HEK293 (cell line): Measurements from ENCODE around the gene SHROOM3.

Experiments
- CTCF ChIA-PET: fragments of 350-600 bp; formaldehyde crosslinking; extraction: SDS; loops from one replicate; lab custom pipeline; 2021; ENCODE audit warnings: antibody characterized with exemption; lab: Yijun Ruan, JAX
- POLR2A ChIA-PET: fragments of 300-600 bp; formaldehyde crosslinking; extraction: SDS; loops from one replicate; lab custom pipeline; 2020; ENCODE audit warnings: antibody characterized with exemption, inconsistent platforms; lab: Yijun Ruan, JAX
- H3K27ac ChIP-seq: fragments of 200-500 bp; sonication (Bioruptor generic); 2 replicates; pipeline ENCODE4 v1.5.1; 2014; ENCODE audit warnings: low read depth, low read length, control low read depth, inconsistent platforms; ENCODE audit errors: extremely low read depth
- H3K36me3 ChIP-seq, 2 experiments: fragments of 200-500 bp in 1 of 2; sonication (Bioruptor generic) in 1 of 2; 1 replicate in 1 of 2; 2 replicates in 1 of 2; pipeline ENCODE4 v1.5.1; 2014 to 2017; ENCODE audit warnings: inconsistent platforms in 2 of 2, low read length in 2 of 2; ENCODE audit not compliant: control insufficient read depth in 2 of 2, insufficient read depth in 1 of 2
- H3K4me1 ChIP-seq: fragments of 200-500 bp; sonication (Bioruptor generic); 2 replicates; pipeline ENCODE4 v1.5.1; 2014; ENCODE audit warnings: mild to moderate bottlenecking, low read length, inconsistent platforms; ENCODE audit not compliant: control insufficient read depth, insufficient read depth
- H3K4me3 ChIP-seq: 2 replicates; pipeline ENCODE4 v1.5.1; 2011; ENCODE audit warnings: low read depth, mild to moderate bottlenecking, control low read depth, low read length, moderate library complexity
- H3K9me3 ChIP-seq: fragments of 200-500 bp; sonication (Bioruptor generic); 2 replicates; pipeline ENCODE4 v1.5.1; 2014; ENCODE audit warnings: low read depth, low read length, inconsistent platforms; ENCODE audit not compliant: control insufficient read depth, insufficient read depth
- FEZF1 ChIP-seq: fragments of 450-650 bp; formaldehyde crosslinking; IDR thresholded peaks from 2 replicates; pipeline ENCODE4 v1.5.1; 2016; ENCODE audit warnings: missing biosample characterization, missing genetic modification characterization
- IKZF3 ChIP-seq: fragments of 450-650 bp; IDR thresholded peaks from 2 replicates; pipeline ENCODE4 v1.5.0; 2018; ENCODE audit warnings: missing biosample characterization, mild to moderate bottlenecking, missing genetic modification characterization, moderate library complexity
- PBX3 ChIP-seq: sonication (generic); formaldehyde crosslinking; IDR thresholded peaks from 2 replicates; pipeline ENCODE4 v1.8.1; 2022; ENCODE audit warnings: mild to moderate bottlenecking, moderate library complexity, missing genetic modification reagents
- SALL2 ChIP-seq: fragments of 450-650 bp; formaldehyde crosslinking; IDR thresholded peaks from 2 replicates; pipeline ENCODE4 v1.5.0; 2017; ENCODE audit warnings: missing biosample characterization, mild to moderate bottlenecking, missing genetic modification characterization, borderline replicate concordance
- TSHZ1 ChIP-seq: fragments of 450-650 bp; formaldehyde crosslinking; IDR thresholded peaks from 2 replicates; pipeline ENCODE4 v1.5.1; 2016; ENCODE audit warnings: missing biosample characterization, missing genetic modification characterization, borderline replicate concordance
- WT1 ChIP-seq: fragments of 450-650 bp; formaldehyde crosslinking; IDR thresholded peaks from 2 replicates; pipeline ENCODE4 v1.5.1; 2016; ENCODE audit warnings: missing biosample characterization, missing genetic modification characterization
- YY2 ChIP-seq: fragments of 450-650 bp; formaldehyde crosslinking; IDR thresholded peaks from 2 replicates; pipeline ENCODE4 v1.5.1; 2016; ENCODE audit warnings: missing biosample characterization, missing genetic modification characterization
- ZBTB48 ChIP-seq: fragments of 450-650 bp; formaldehyde crosslinking; IDR thresholded peaks from 2 replicates; pipeline ENCODE4 v1.5.1; 2016; ENCODE audit warnings: missing biosample characterization, missing genetic modification characterization
- ZNF157 ChIP-seq: fragments of 450-650 bp; formaldehyde crosslinking; IDR thresholded peaks from 2 replicates; pipeline ENCODE4 v1.5.1; 2016; ENCODE audit warnings: missing biosample characterization, missing genetic modification characterization
- ZNF174 ChIP-seq: fragments of 450-650 bp; formaldehyde crosslinking; IDR thresholded peaks from 2 replicates; pipeline ENCODE4 v1.5.0; 2017; ENCODE audit warnings: missing biosample characterization, mild to moderate bottlenecking, missing genetic modification characterization
- ZNF2 ChIP-seq: fragments of 450-650 bp; formaldehyde crosslinking; IDR thresholded peaks from 2 replicates; pipeline ENCODE4 v1.5.1; 2016; ENCODE audit warnings: missing biosample characterization, missing genetic modification characterization
- ZNF248 ChIP-seq: fragments of 450-650 bp; formaldehyde crosslinking; IDR thresholded peaks from 2 replicates; pipeline ENCODE4 v1.5.1; 2017; ENCODE audit warnings: missing biosample characterization, missing genetic modification characterization
- ZNF266 ChIP-seq: fragments of 450-650 bp; formaldehyde crosslinking; IDR thresholded peaks from 2 replicates; pipeline ENCODE4 v1.5.1; 2016; ENCODE audit warnings: missing biosample characterization, missing genetic modification characterization, low read depth
- ZNF311 ChIP-seq: fragments of 450-650 bp; formaldehyde crosslinking; IDR thresholded peaks from 2 replicates; pipeline ENCODE4 v1.5.1; 2017; ENCODE audit warnings: missing biosample characterization, missing genetic modification characterization, borderline replicate concordance
- ZNF341 ChIP-seq: fragments of 450-650 bp; formaldehyde crosslinking; IDR thresholded peaks from 2 replicates; pipeline ENCODE4; 2016; ENCODE audit warnings: low read depth, missing biosample characterization, missing genetic modification characterization
- ZNF423 ChIP-seq: fragments of 450-650 bp; formaldehyde crosslinking; IDR thresholded peaks from 2 replicates; pipeline ENCODE4 v1.5.1; 2016; ENCODE audit warnings: missing biosample characterization, missing genetic modification characterization
- ZNF433 ChIP-seq: fragments of 450-650 bp; formaldehyde crosslinking; IDR thresholded peaks from 2 replicates; pipeline ENCODE4 v1.5.1; 2016; ENCODE audit warnings: missing biosample characterization, missing genetic modification characterization, low read depth
- ZNF488 ChIP-seq: fragments of 450-650 bp; formaldehyde crosslinking; IDR thresholded peaks from 2 replicates; pipeline ENCODE4 v1.5.1; 2016; ENCODE audit warnings: missing biosample characterization, missing genetic modification characterization
- ZNF510 ChIP-seq: fragments of 450-650 bp; formaldehyde crosslinking; IDR thresholded peaks from 2 replicates; pipeline ENCODE4 v1.5.1; 2018; ENCODE audit warnings: mild to moderate bottlenecking, missing genetic modification characterization, missing biosample characterization; ENCODE audit not compliant: insufficient replicate concordance
- ZNF555 ChIP-seq: fragments of 450-650 bp; formaldehyde crosslinking; conservative IDR thresholded peaks from 2 replicates; pipeline ENCODE4 v1.5.1; 2017; ENCODE audit warnings: missing biosample characterization, mild to moderate bottlenecking, missing genetic modification characterization, inconsistent platforms
- ZNF624 ChIP-seq: fragments of 450-650 bp; formaldehyde crosslinking; IDR thresholded peaks from 2 replicates; pipeline ENCODE4 v1.5.1; 2017; ENCODE audit warnings: missing biosample characterization, missing genetic modification characterization
- ZNF660 ChIP-seq: fragments of 450-650 bp; IDR thresholded peaks from 2 replicates; pipeline ENCODE4 v1.5.1; 2018; ENCODE audit warnings: missing biosample characterization, mild to moderate bottlenecking, missing genetic modification characterization
- ZNF670 ChIP-seq: fragments of 450-650 bp; formaldehyde crosslinking; IDR thresholded peaks from 2 replicates; pipeline ENCODE4 v1.5.1; 2016; ENCODE audit warnings: missing biosample characterization, missing genetic modification characterization, low read depth
- ZNF677 ChIP-seq: fragments of 450-650 bp; IDR thresholded peaks from 2 replicates; pipeline ENCODE4 v1.5.0; 2018; ENCODE audit warnings: missing biosample characterization, mild to moderate bottlenecking, missing genetic modification characterization, moderate library complexity
- ZNF692 ChIP-seq: fragments of 450-650 bp; formaldehyde crosslinking; IDR thresholded peaks from 2 replicates; pipeline ENCODE4 v1.5.1; 2016; ENCODE audit warnings: missing biosample characterization, missing genetic modification characterization
- ZNF707 ChIP-seq: fragments of 450-650 bp; formaldehyde crosslinking; IDR thresholded peaks from 2 replicates; pipeline ENCODE4 v1.5.1; 2016; ENCODE audit warnings: missing biosample characterization, missing genetic modification characterization
- ZNF76 ChIP-seq: fragments of 450-650 bp; formaldehyde crosslinking; IDR thresholded peaks from 2 replicates; pipeline ENCODE4; 2016; ENCODE audit warnings: low read depth, missing biosample characterization, missing genetic modification characterization, borderline replicate concordance
- ZNF776 ChIP-seq: fragments of 450-650 bp; formaldehyde crosslinking; IDR thresholded peaks from 2 replicates; pipeline ENCODE4 v1.5.0; 2017; ENCODE audit warnings: missing biosample characterization, missing genetic modification characterization, borderline replicate concordance
- ZNF830 ChIP-seq: fragments of 450-650 bp; IDR thresholded peaks from 2 replicates; pipeline ENCODE4 v1.5.0; 2018; ENCODE audit warnings: missing biosample characterization, missing genetic modification characterization, low read depth, mild to moderate bottlenecking, moderate library complexity

The SHROOM3 gene

GRCh38 chr4:76549765-76550164 is 114.7 kb downstream of the SHROOM3 start (continued):
- TF ChIP-seq TSHZ1 (tag by site-specific recombination), result no peak
- TF ChIP-seq ZNF266 (tag by site-specific recombination), result no peak
- TF ChIP-seq ZNF341 (tag by site-specific recombination), result no peak
- TF ChIP-seq SALL2 (tag by site-specific recombination), result no peak
- no peak for TF ChIP-seq ZNF311
- no peak for TF ChIP-seq YY2
- no peak for TF ChIP-seq ZNF677 (tag by site-specific recombination)
- TF ChIP-seq ZNF624 (tag by site-specific recombination), result no peak
- no peak for TF ChIP-seq ZNF157 (tag by site-specific recombination)
- TF ChIP-seq ZNF670 (tag by site-specific recombination), result no peak
- TF ChIP-seq ZNF692 (tag by site-specific recombination), result no peak
- TF ChIP-seq, all 188 proteins: peak for 0

GRCh38 chr4:76550966-76551780 is 116.1 kb downstream of the SHROOM3 start:
- TF ChIP-seq ZNF488 (no peak), ZNF423 (tag by site-specific recombination) (no peak), ZNF433 (no peak), ZNF660 (no peak), IKZF3 (tag by site-specific recombination) (no peak), ZNF174 (no peak), ZNF776 (tag by site-specific recombination) (no peak), ZNF555 (tag by site-specific recombination) (no peak), ZNF830 (tag by site-specific recombination) (no peak), FEZF1 (no peak), ZNF248 (tag by site-specific recombination) (no peak), ZNF707 (tag by site-specific recombination) (no peak), ZNF510 (tag by site-specific recombination) (no peak), ZBTB48 (tag by site-specific recombination) (no peak), ZNF76 (no peak), ZNF2 (tag by site-specific recombination) (no peak), PBX3 (no peak), WT1 (no peak)
- no peak overlapping the region for H3K27ac ChIP-seq
- ChIA-PET POLR2A (no interaction called here), CTCF (interaction anchor here (0.7 to 1.2 kb wide), 2 partner anchors 9 to 31 kb away, joined by 3 to 5 read pairs; no protein-coding TSS in a partner anchor)
- H3K9me3 ChIP-seq, result no peaks in the 10 kb centered on the region
- H3K4me1 ChIP-seq, result peaks cover 10% of the 10 kb centered on the region; the same call in 1 of the 2 replicates
- H3K36me3 ChIP-seq, result no peaks in the 10 kb centered on the region
- H3K4me3 ChIP-seq, result no peak overlapping the region
